ENCODE measurements around the gene SPARCL1. TPM values are rescaled to one million over a fixed set of nuclear protein-coding genes. Genes with fewer than 3 reads are reported as not detected.
"Not testable (repeated sequence)": the region's sequence is repeated elsewhere in the genome, so short reads cannot be mapped to it uniquely, and the experiment has no call there.

The SPARCL1 gene
- total RNA-seq, 6 experiments from 2014 or later, result not detected

GRCh38 chr4:87493115-87493514, 36.1 kb downstream of the SPARCL1 start:
- no peak for DNase-seq
- Mint-ChIP-seq H3K27me3 (ENCODE audit: insufficient read depth) (no peaks in the 10 kb centered on the region), H3K4me3 (no peak overlapping the region), H3K9me3 (no peaks in the 10 kb centered on the region), H3K27ac (no peak overlapping the region), H3K36me3 (ENCODE audit: low read depth) (peaks cover 4% of the 10 kb centered on the region; the same call in 1 of the 2 replicates), H3K4me1 (ENCODE audit: low read depth) (peaks cover 19% of the 10 kb centered on the region)
- TF ChIP-seq CTCF (IDR thresholded peaks at IDR 0.05), result no peak

- H3K4me3 Mint-ChIP-seq; DNase-seq; H3K4me1 Mint-ChIP-seq (ENCODE audit: low read depth); H3K27ac Mint-ChIP-seq; H3K27me3 Mint-ChIP-seq (ENCODE audit: insufficient read depth); H3K9me3 Mint-ChIP-seq: not testable (repeated sequence)
- peaks cover 12% of the 10 kb centered on the region; the same call in 1 of the 2 replicates for H3K36me3 Mint-ChIP-seq (ENCODE audit: low read depth)
These were observed 37.3 kb downstream of the SPARCL1 start for GRCh38 chr4:87491851-87492250.

GRCh38 chr4:87491436-87491835, 37.7 kb downstream of the SPARCL1 start:
- TF ChIP-seq CTCF (IDR thresholded peaks at IDR 0.05), result no peak
- Mint-ChIP-seq H3K9me3 (no peaks in the 10 kb centered on the region), H3K27me3 (ENCODE audit: insufficient read depth) (no peaks in the 10 kb centered on the region)

GRCh38 chr4:87490664-87491369, 38.4 kb downstream of the SPARCL1 start:
- peaks cover 8% of the 10 kb centered on the region; the same call in 1 of the 2 replicates for H3K4me1 Mint-ChIP-seq (ENCODE audit: low read depth)
- H3K36me3 Mint-ChIP-seq (ENCODE audit: low read depth), result peaks cover 12% of the 10 kb centered on the region; the same call in 1 of the 2 replicates
- no peaks in the 10 kb centered on the region for H3K27me3 Mint-ChIP-seq (ENCODE audit: insufficient read depth)
- no peak overlapping the region for H3K27ac Mint-ChIP-seq
- no peaks in the 10 kb centered on the region for H3K9me3 Mint-ChIP-seq
- no peak for DNase-seq
- TF ChIP-seq CTCF (IDR thresholded peaks at IDR 0.05), result no peak
- no peak overlapping the region for H3K4me3 Mint-ChIP-seq

More at GRCh38 chr4:87491436-87491835, 37.7 kb downstream of the SPARCL1 start:
- Mint-ChIP-seq H3K4me1 (ENCODE audit: low read depth) (peaks cover 8% of the 10 kb centered on the region; the same call in 1 of the 2 replicates), H3K36me3 (ENCODE audit: low read depth) (peaks cover 12% of the 10 kb centered on the region; the same call in 1 of the 2 replicates), H3K4me3 (no peak overlapping the region), H3K27ac (no peak overlapping the region)
- DNase-seq, result no peak

GRCh38 chr4:87489678-87490077, 39.5 kb downstream of the SPARCL1 start:
- Mint-ChIP-seq H3K36me3 (ENCODE audit: low read depth) (peaks cover 12% of the 10 kb centered on the region; the same call in 1 of the 2 replicates), H3K9me3 (no peaks in the 10 kb centered on the region; the same call in 1 of the 2 replicates), H3K4me3 (no peak overlapping the region), H3K27ac (0 out of 2 replicates have a peak overlapping the region, but pooled peaks have one; percentile 22), H3K4me1 (ENCODE audit: low read depth) (peaks cover 8% of the 10 kb centered on the region; the same call in 1 of the 2 replicates), H3K27me3 (ENCODE audit: insufficient read depth) (no peaks in the 10 kb centered on the region)
- no peak for TF ChIP-seq CTCF (IDR thresholded peaks at IDR 0.05)
- peak; percentile 17 for DNase-seq

GRCh38 chr4:87488666-87489065, 40.5 kb downstream of the SPARCL1 start:
- H3K36me3 Mint-ChIP-seq (ENCODE audit: low read depth), result peaks cover 12% of the 10 kb centered on the region; the same call in 1 of the 2 replicates
- not testable (repeated sequence) for H3K9me3 Mint-ChIP-seq; H3K4me3 Mint-ChIP-seq; DNase-seq; H3K27ac Mint-ChIP-seq; H3K4me1 Mint-ChIP-seq (ENCODE audit: low read depth); H3K27me3 Mint-ChIP-seq (ENCODE audit: insufficient read depth)

- H3K9me3 Mint-ChIP-seq; H3K27me3 Mint-ChIP-seq (ENCODE audit: insufficient read depth); H3K27ac Mint-ChIP-seq; H3K4me3 Mint-ChIP-seq; H3K4me1 Mint-ChIP-seq (ENCODE audit: low read depth); DNase-seq; H3K36me3 Mint-ChIP-seq (ENCODE audit: low read depth): not testable (repeated sequence)
These were observed 45.9 kb downstream of the SPARCL1 start for GRCh38 chr4:87483247-87483646.
